Measurements from ENCODE around the gene XRN2.

Gene XRN2

GRCh38 chr20:21273755-21274386 is 29.3 kb upstream of the XRN2 start:
- Histone ChIP-seq H3K4me3 (ENCODE audit: low read depth, low read length) (no peak overlapping the region), H3K36me3 (ENCODE audit: control insufficient read depth, insufficient read depth, low read length) (no peaks in the 10 kb centered on the region), H3K27me3 (ENCODE audit: control insufficient read depth, insufficient read depth, low read length) (no peaks in the 10 kb centered on the region), H3K4me1 (ENCODE audit: control insufficient read depth, insufficient read depth, low read length) (no peaks in the 10 kb centered on the region), H3K9me3 (ENCODE audit: control insufficient read depth, insufficient read depth, low read depth, low read length) (no peaks in the 10 kb centered on the region), H3K9ac (ENCODE audit: low read length) (no peak overlapping the region), H3K27ac (ENCODE audit: low read depth, low read length) (no peak overlapping the region)

GRCh38 chr20:21278829-21279228 is 24.3 kb upstream of the XRN2 start:
- Histone ChIP-seq H3K9ac (ENCODE audit: low read length) (no peak overlapping the region), H3K27me3 (ENCODE audit: control insufficient read depth, insufficient read depth, low read length) (no peaks in the 10 kb centered on the region), H3K36me3 (ENCODE audit: control insufficient read depth, insufficient read depth, low read length) (no peaks in the 10 kb centered on the region), H3K4me3 (ENCODE audit: low read depth, low read length) (no peak overlapping the region), H3K27ac (ENCODE audit: low read depth, low read length) (no peak overlapping the region), H3K9me3 (ENCODE audit: control insufficient read depth, insufficient read depth, low read depth, low read length) (no peaks in the 10 kb centered on the region), H3K4me1 (ENCODE audit: control insufficient read depth, insufficient read depth, low read length) (no peaks in the 10 kb centered on the region)

- Histone ChIP-seq H3K36me3 (ENCODE audit: control insufficient read depth, insufficient read depth, low read length) (no peaks in the 10 kb centered on the region), H3K4me1 (ENCODE audit: control insufficient read depth, insufficient read depth, low read length) (no peaks in the 10 kb centered on the region), H3K27ac (ENCODE audit: low read depth, low read length) (no peak overlapping the region), H3K9me3 (ENCODE audit: control insufficient read depth, insufficient read depth, low read depth, low read length) (no peaks in the 10 kb centered on the region), H3K4me3 (ENCODE audit: low read depth, low read length) (no peak overlapping the region), H3K9ac (ENCODE audit: low read length) (no peak overlapping the region), H3K27me3 (ENCODE audit: control insufficient read depth, insufficient read depth, low read length) (no peaks in the 10 kb centered on the region)
Measured at GRCh38 chr20:21279706-21280521, 23.2 kb upstream of the XRN2 start.

- H3K9ac ChIP-seq (ENCODE audit: low read length): no peak overlapping the region
- no peaks in the 10 kb centered on the region for H3K36me3 ChIP-seq (ENCODE audit: control insufficient read depth, insufficient read depth, low read length)
- no peak overlapping the region for H3K27ac ChIP-seq (ENCODE audit: low read depth, low read length)
- H3K4me3 ChIP-seq (ENCODE audit: low read depth, low read length): no peak overlapping the region
- H3K27me3 ChIP-seq (ENCODE audit: control insufficient read depth, insufficient read depth, low read length): no peaks in the 10 kb centered on the region
- H3K9me3 ChIP-seq (ENCODE audit: control insufficient read depth, insufficient read depth, low read depth, low read length): no peaks in the 10 kb centered on the region
- H3K4me1 ChIP-seq (ENCODE audit: control insufficient read depth, insufficient read depth, low read length): no peaks in the 10 kb centered on the region
Measured at GRCh38 chr20:21280522-21281016, 22.6 kb upstream of the XRN2 start.

GRCh38 chr20:21286775-21287174 is 16.4 kb upstream of the XRN2 start:
- H3K27ac ChIP-seq (ENCODE audit: low read depth, low read length): no peak overlapping the region
- no peak overlapping the region for H3K4me3 ChIP-seq (ENCODE audit: low read depth, low read length)
- H3K27me3 ChIP-seq (ENCODE audit: control insufficient read depth, insufficient read depth, low read length): no peaks in the 10 kb centered on the region
- no peaks in the 10 kb centered on the region for H3K9me3 ChIP-seq (ENCODE audit: control insufficient read depth, insufficient read depth, low read depth, low read length)
- no peak overlapping the region for H3K9ac ChIP-seq (ENCODE audit: low read length)
- no peaks in the 10 kb centered on the region for H3K4me1 ChIP-seq (ENCODE audit: control insufficient read depth, insufficient read depth, low read length)
- H3K36me3 ChIP-seq (ENCODE audit: control insufficient read depth, insufficient read depth, low read length): no peaks in the 10 kb centered on the region

GRCh38 chr20:21288587-21289370 is 14.4 kb upstream of the XRN2 start:
- Histone ChIP-seq H3K36me3 (ENCODE audit: control insufficient read depth, insufficient read depth, low read length) (no peaks in the 10 kb centered on the region), H3K4me1 (ENCODE audit: control insufficient read depth, insufficient read depth, low read length) (no peaks in the 10 kb centered on the region), H3K9ac (ENCODE audit: low read length) (no peak overlapping the region), H3K27me3 (ENCODE audit: control insufficient read depth, insufficient read depth, low read length) (no peaks in the 10 kb centered on the region), H3K9me3 (ENCODE audit: control insufficient read depth, insufficient read depth, low read depth, low read length) (no peaks in the 10 kb centered on the region), H3K4me3 (ENCODE audit: low read depth, low read length) (no peak overlapping the region), H3K27ac (ENCODE audit: low read depth, low read length) (no peak overlapping the region)

GRCh38 chr20:21289651-21290050 is 13.5 kb upstream of the XRN2 start:
- Histone ChIP-seq H3K9me3 (ENCODE audit: control insufficient read depth, insufficient read depth, low read depth, low read length) (no peaks in the 10 kb centered on the region), H3K27ac (ENCODE audit: low read depth, low read length) (no peak overlapping the region), H3K4me1 (ENCODE audit: control insufficient read depth, insufficient read depth, low read length) (no peaks in the 10 kb centered on the region), H3K36me3 (ENCODE audit: control insufficient read depth, insufficient read depth, low read length) (no peaks in the 10 kb centered on the region), H3K9ac (ENCODE audit: low read length) (no peak overlapping the region), H3K4me3 (ENCODE audit: low read depth, low read length) (no peak overlapping the region), H3K27me3 (ENCODE audit: control insufficient read depth, insufficient read depth, low read length) (no peaks in the 10 kb centered on the region)

GRCh38 chr20:21291026-21291425 is 12.1 kb upstream of the XRN2 start:
- Histone ChIP-seq H3K9me3 (ENCODE audit: control insufficient read depth, insufficient read depth, low read depth, low read length) (no peaks in the 10 kb centered on the region), H3K9ac (ENCODE audit: low read length) (no peak overlapping the region), H3K4me3 (ENCODE audit: low read depth, low read length) (no peak overlapping the region), H3K27me3 (ENCODE audit: control insufficient read depth, insufficient read depth, low read length) (no peaks in the 10 kb centered on the region), H3K27ac (ENCODE audit: low read depth, low read length) (no peak overlapping the region), H3K36me3 (ENCODE audit: control insufficient read depth, insufficient read depth, low read length) (no peaks in the 10 kb centered on the region), H3K4me1 (ENCODE audit: control insufficient read depth, insufficient read depth, low read length) (no peaks in the 10 kb centered on the region)

- Histone ChIP-seq H3K36me3 (ENCODE audit: control insufficient read depth, insufficient read depth, low read length) (no peaks in the 10 kb centered on the region), H3K4me1 (ENCODE audit: control insufficient read depth, insufficient read depth, low read length) (no peaks in the 10 kb centered on the region), H3K9ac (ENCODE audit: low read length) (no peak overlapping the region), H3K4me3 (ENCODE audit: low read depth, low read length) (no peak overlapping the region), H3K27ac (ENCODE audit: low read depth, low read length) (no peak overlapping the region), H3K27me3 (ENCODE audit: control insufficient read depth, insufficient read depth, low read length) (no peaks in the 10 kb centered on the region), H3K9me3 (ENCODE audit: control insufficient read depth, insufficient read depth, low read depth, low read length) (no peaks in the 10 kb centered on the region)
Measured at GRCh38 chr20:21294755-21295154, 8.4 kb upstream of the XRN2 start.

GRCh38 chr20:21301940-21302663 is 1.0 kb upstream of the XRN2 start:
- peak overlapping the region; percentile 100 for H3K9ac ChIP-seq (ENCODE audit: low read length)
- H3K27me3 ChIP-seq (ENCODE audit: control insufficient read depth, insufficient read depth, low read length): no peaks in the 10 kb centered on the region
- H3K4me3 ChIP-seq (ENCODE audit: low read depth, low read length): peak overlapping the region; percentile 82
- peak overlapping the region; percentile 99; the same call in 1 of the 2 replicates for H3K27ac ChIP-seq (ENCODE audit: low read depth, low read length)
- no peaks in the 10 kb centered on the region for H3K9me3 ChIP-seq (ENCODE audit: control insufficient read depth, insufficient read depth, low read depth, low read length)
- peaks cover 14% of the 10 kb centered on the region for H3K4me1 ChIP-seq (ENCODE audit: control insufficient read depth, insufficient read depth, low read length)
- H3K36me3 ChIP-seq (ENCODE audit: control insufficient read depth, insufficient read depth, low read length): no peaks in the 10 kb centered on the region
